HG02840 (cell line): ENCODE results near the gene SOX6.
"Not testable (repeated sequence)": the region's sequence is repeated elsewhere in the genome, so short reads cannot be mapped to it uniquely, and the experiment has no call there.

Source experiments
- ATAC-seq: cut with Tn5 transposase; IDR thresholded peaks from one replicate; pipeline ENCODE4 v1.9.1; 2021; ENCODE audit warnings: mild to moderate bottlenecking, moderate library complexity, moderate number of reproducible peaks; ENCODE audit not compliant: unreplicated experiment, low FRiP score

Gene SOX6

DNA sequence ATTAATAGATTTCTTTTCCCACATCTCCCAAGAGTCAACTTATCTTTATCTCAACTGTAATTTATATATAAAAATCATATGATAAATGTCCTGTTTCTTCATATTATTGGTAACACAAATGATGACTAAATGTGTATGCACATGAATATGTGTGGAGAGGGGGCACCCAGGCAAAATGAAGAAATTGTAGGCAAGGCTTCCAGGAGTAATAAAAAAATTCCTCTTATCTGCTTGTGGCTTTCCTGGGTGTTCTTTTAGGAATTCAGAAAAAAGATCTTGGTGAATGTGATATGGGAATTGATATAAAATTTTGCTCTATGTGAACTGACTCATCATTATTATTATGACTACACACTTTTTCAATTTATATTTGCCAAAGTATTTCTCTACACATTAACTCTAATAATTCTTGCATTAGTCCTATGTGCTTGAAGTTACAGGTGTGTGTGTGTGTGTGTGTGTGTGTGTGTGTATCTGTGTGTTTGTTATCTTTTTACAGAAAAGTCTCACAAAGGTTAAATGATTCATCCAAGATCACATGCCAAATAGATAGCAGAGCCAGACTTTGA is 197.8 kb downstream of the SOX6 start:
- ATAC-seq: no peak

DNA sequence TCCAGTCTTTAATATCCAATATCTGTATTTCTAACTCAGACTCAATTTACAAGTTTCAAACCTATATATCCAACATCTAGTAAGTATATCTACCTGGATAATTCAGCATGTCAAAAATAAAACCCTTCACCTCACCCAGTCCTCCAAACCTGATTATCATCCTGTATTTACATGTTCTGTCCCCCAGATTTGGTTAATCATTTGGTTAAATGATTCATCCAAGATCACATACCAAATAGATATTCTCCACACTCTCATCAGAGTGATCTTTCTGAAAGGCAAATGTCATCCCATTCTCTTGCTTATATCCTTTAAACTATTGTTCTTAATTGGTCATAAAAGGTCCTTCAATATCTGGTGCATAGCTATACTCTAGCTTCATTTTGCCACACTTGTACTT is 199.0 kb downstream of the SOX6 start:
- no peak for ATAC-seq

DNA sequence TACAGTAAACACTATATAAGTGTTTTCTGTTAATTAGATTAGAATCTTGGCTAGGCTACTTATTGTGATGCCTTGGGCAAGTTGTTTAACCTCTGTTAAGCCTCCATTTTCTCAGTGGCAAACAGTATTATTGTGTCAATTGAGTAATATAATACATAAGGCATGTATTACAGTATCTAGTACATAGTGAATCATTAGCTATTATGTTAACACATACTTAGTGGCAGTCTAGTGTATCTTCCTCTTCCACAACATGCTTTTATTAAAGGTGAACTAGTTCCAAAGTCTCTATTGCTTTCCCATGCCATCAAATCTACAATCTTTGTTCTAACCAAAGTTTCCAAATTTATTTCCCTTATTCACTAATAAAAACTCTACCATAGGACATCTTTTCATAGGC is 200.9 kb downstream of the SOX6 start:
- no peak for ATAC-seq

DNA sequence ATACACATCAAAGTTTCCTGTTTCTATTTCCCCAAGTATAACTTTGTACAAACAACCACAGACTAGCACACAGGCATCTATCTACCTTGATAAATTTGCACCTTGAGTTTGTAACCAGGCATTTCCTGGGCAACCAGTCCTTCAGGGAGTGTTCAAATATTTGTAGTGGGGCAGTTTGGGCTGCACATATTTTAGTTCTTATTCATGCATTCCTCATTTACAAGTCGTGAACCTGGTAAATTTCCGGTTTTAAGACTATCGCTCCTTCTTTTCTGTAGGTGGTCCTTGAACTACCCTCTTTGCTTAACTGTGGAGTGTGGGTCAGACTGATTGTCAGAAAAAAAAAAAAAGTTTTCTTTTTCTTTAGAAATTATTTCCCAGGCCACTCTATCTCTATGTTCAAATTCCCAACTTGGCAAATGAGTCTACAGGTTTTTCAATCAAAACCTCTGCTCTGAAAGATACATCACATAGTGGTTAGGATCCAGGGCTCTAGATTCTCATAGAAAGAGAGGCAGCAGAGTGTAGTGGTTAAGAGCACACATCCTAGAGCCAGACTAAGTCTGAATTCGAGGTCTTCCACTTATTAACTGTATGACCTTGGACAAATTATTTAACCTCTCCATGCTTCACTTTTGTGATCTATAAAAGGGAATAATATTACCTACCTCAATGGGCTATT is 201.5 kb downstream of the SOX6 start:
- ATAC-seq: no peak

DNA sequence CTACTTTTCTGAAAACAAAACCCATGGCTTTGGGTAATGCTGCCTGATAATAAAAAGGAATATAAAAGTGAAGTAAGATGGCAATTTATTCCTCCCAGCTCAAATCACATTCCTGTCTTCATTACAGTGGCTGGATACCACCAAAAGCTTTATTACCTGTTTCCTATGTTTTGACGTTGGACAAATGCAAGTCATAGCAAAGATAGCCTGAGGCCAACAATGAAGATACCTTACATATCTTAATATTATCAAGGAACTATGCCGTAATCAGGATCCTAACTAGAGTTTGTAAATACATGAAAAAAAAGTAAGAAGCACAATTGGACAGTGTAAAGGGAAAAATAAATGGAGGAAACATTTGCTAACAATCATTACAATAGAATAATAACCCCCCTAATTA is 202.4 kb downstream of the SOX6 start:
- ATAC-seq: no peak

DNA sequence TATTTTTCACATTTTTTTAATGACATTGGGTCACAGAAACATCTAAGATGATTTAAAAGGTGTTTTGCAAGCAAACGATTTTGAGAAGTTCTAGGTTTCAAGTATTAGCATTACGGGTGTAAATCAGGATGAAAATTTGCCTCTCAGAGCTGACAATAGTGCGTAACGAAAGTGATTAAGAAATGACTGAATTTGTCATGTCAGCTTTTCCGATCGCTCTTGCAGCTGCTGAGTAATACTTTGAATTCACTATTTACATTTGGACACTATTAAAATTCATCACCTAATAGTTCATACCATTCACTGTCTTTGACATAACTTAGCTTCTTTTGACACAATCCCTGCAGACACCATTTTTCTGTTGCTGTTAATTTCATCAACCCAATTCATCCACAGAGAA is 205.2 kb downstream of the SOX6 start:
- no peak for ATAC-seq

DNA sequence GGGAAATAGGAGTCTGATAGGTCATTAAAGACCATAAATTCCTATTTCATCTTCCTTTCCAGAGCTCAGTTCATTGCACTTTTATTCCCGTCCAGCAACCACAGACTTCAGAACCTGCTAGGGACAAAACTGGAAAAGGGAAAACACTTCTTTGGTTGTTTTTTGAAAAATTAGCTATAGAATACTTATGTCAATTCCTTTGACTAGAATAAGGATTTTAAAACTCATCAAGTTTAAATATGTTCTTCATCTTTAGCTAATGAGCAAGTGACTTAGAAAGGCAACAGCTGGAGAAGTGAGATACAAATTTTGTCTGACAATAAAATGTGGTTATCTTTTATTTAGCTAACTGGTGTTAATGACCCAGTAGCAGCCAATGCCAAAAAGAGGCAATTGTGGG is 206.9 kb downstream of the SOX6 start:
- no peak for ATAC-seq

DNA sequence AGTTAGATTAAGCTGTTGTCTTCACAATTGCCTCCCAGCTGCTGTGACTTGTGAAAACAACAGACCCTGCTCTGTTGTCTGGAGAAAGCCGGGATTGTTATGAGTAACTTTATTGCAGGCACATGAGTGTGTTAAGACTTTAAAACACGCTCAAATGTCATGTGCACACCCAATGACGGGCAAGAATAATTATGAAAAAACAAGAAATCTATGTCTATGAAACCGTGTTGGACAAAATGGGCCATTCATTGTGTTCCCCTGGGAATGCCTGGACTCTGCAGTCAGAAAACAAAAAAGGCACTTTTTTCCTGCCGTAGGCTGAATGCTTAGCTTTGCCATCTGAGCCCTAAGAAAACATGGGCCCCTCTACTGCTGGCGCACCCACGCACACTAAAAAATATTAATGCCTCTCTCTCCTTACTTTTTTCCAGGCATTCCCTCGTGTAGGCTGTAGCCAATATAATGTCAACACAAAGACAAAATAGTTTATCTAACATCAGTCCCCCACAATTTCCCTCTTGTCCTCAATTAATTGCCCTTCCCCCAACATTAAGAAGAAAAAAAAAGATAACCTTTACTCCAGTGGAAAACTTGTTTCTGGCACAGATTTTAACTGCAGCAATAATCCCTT is 207.9 kb downstream of the SOX6 start:
- no peak for ATAC-seq

DNA sequence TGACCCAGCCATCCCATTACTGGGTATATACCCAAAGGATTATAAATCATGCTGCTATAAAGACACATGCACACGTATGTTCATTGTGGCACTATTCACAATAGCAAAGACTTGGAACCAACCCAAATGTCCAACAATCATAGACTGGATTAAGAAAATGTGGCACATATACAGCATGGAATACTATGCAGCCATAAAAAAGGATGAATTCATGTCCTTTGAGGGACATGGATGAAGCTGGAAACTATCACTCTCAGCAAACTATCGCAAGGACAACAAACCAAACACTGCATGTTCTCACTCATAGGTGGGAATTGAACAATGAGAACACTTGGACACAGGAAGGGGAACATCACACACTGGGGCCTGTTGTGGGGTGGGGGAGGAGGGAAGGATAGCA is 209.4 kb downstream of the SOX6 start:
- not testable (repeated sequence) for ATAC-seq

DNA sequence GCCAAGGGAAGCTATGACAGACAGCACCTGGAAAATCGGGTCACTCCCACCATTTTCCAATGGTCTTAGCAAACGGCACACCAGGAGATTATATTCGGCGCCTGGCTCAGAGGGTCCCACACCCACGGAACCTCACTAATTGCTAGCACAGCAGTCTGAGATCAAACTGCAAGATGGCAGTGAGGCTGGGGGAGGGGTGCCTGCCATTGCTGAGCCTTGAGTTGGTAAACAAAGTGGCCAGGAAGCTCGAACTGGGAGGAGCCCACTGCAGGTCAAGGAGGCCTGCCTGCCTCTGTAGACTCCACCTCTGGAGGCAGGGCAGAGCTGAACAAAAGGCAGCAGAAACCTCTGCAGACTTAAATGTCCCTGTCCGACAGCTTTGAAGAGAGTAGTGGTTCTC is 214.7 kb downstream of the SOX6 start:
- not testable (repeated sequence) for ATAC-seq

DNA sequence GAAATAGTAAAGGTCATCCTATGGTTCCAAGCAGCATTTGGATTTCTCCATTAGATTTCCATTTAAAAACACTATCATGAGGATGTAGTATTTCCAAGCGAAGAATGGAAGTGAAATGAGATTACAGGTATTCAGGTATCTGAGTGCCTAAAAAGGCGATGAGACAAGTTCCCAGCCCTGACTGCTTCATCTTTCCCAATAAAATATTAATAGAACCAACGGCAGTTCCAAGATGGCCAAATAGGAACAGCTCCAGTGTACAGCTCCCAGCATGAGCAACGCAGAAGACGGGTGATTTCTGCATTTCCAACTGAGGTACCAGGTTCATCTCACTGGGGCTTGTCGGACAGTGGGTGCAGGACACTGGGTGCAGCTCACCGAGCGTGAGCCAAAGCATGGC is 215.2 kb downstream of the SOX6 start:
- not testable (repeated sequence) for ATAC-seq

DNA sequence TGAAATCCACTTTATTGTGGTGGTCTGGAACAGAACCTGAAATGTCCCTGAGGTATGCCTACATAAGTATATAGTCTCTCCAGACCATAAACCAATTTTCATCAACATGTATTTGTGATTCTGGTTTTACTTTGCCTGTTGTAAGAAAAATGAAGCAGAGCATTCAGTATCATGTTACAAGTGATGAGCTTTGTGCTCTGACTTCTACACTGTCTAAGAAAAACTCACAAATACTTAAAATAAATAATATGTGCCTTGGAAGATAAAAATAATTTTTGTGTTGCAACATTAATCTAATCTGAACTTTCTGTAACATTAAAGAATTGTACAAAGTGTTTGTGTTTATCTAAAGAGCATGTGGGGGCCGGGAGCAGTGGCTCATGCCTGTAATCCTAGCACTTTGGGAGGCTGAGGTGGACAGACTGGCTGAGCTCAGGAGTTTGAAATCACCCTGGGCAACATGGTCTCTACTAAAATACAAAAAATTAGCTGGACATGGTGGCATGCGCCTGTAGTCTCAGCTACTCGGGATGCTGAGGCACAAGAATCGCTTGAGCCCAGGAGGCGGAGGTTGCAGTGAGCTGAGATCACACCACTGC is 219.5 kb downstream of the SOX6 start:
- ATAC-seq: no peak

DNA sequence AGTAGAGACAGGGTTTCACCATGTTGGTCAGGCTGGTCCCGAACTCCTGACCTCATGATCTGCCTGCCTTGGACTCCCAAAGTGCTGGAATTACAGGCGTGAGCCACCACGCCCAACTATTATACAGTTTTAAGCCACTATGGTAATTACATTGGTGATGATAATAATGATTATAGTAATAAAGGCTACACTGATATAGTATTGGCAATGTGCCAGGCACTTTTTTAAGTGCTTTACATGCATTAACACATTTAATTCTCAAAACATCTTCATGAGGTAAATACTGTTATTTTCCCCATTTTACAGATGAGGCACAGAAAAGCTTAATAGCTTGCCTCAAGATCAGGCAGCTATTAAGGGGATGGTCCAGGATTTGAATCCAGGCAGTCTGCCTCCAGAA is 222.5 kb downstream of the SOX6 start:
- ATAC-seq: no peak

DNA sequence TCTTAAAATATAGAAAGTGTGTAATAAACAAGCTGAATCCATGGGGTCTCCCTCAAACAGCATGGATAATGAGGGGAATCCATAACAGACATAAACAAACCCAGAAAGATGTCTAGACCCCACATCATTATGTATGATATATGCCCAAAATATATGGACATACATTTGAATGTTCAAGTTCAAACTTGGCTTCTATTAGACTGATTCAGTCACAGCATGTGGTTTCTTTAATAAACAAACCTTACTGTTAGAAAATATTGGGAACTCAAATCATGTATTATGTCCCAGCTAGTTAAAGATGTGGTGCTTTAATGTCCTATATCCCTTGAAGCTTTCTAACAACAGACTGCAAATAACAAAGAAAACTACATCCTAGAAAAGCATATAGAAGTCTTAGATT is 228.6 kb downstream of the SOX6 start:
- ATAC-seq: no peak

DNA sequence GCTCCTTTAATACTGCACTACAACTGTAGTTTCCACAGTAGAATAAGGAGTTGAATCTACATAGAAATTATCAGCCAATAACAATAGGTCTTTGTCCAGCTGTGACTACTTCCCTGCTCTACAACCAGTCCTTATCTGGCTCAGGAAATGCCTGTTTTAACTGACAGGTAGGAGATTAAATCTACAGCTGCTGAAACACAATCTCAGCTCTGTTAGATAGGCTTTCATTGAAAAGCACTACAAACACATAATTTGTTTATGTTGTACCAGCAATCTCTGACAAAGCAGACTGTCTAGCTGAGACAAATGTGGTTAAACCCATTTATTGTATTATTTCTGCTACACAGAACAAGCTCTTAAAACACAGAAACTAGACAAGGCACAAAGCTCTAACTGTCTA is 230.0 kb downstream of the SOX6 start:
- no peak for ATAC-seq

DNA sequence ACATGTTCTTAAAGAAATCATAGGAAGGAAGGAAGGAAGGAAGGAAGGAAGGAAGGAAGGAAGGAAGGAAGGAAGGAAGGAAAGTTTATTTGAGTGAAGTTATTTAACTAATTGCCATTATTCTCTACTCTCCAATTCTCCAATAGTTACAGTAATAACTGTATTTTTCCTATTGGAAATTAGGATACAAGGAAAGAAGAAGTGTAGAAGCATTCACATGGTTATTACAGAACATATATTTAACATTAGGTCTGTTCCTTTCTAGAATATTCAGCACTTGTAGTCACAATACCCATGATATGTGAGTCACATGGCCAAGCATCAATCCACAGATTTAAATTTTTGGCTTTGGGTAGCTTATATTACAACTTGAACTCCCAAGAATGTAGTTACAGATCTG is 230.6 kb downstream of the SOX6 start:
- ATAC-seq: no peak

DNA sequence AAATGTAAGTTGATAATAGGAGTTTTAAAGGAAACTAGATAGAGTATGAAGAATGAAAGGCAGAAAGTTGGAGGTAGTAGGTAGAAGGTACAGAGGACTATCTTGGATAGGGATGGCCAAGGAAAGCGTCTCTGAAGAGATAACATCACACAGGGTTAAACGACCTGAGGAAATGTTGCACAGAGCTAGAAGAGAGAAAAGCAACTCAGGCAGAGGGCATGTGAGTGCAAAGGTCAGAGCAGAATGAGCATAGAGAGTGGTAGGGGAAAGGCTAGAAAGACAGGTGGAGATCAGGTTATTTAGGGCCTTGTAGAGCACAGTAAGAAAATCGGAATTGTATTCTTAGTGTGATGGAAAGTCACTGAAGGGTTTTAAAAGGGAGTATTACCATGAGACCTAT is 232.0 kb downstream of the SOX6 start:
- ATAC-seq: no peak

DNA sequence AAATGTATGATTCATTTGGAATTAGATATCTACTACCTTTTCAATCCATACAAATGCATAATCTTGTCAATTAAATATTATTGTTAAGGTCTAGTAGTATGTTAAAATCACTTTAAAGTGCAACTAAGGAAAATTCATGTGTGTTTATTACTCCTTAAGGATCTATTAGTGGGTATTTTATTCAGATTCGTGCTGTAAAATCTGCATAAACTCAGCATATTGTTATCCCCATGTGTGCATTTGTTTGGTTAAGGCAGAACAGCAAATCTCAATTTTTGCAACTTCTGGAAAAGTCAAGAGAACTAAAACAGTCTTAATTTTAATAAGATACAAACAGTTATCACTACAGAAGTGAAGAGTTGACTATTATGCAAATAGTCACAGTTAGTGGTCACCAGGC is 234.5 kb downstream of the SOX6 start:
- ATAC-seq: no peak

DNA sequence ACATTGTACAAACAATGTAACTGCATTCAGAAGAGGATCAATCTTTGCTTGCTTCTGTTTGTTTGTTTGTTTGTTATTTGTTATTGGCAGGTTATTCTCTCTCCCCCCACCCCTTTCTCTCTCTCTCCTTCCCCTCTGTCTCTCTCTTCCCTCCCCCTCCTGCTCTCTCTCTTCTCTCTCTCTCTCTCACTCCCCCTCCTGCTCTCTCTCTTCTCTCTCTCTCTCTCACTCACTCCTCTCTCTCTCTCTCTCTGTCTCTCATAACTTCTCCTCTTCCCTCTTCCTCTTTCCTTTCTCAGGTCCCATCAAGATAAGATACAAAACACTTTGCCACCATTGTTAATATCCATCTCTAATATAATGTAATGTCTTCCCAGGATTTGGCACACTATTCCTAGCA is 236.3 kb downstream of the SOX6 start:
- no peak for ATAC-seq

DNA sequence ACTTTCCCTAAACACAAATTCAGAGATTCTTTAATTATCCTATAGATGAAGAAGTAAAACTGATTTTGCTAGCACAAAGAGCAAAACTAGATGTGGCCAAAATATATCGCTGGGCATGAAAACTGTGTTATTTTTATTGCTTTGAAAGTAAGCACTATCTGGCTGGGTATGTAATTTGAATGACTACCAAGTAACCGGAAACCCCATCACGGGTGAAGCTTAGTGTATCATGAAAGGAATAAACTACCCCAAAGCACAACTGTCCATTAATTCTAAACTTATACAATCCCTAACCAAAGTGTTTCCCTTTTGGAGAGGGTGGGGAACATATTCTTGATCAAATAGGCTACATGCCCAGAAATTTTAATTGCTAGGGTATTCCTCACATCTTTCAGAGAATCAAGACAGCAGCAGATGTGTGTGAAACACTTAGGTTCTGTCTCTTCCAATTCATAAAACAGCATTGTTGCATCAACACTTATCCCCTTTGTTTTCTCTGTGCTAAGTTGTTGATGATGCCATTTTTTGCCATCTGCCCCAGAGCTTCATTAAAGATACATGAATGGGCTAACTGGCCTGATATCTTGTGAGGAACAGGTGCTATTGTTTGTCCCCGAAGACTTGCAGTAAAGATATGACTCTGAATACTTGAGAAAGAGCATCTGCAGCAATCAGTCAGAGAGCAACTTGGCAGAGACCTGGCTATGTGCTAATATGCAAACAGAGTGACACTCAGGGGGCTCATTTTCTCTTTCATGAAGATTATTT is 238.2 kb downstream of the SOX6 start:
- ATAC-seq: no peak
